SH-SY5Y (cell line): ENCODE results near the gene ITGB2.

ENCODE experiments used
- GATA2 ChIP-seq: IDR thresholded peaks from 2 replicates; pipeline ENCODE4 v1.6.1; 2011; ENCODE audit warnings: mild to moderate bottlenecking, low read depth, low read length
- GATA3 ChIP-seq: IDR thresholded peaks from 2 replicates; pipeline ENCODE4 v1.6.1; 2011; ENCODE audit warnings: low read depth, mild to moderate bottlenecking, low read length, moderate library complexity

GRCh38 chr21:44905016-44905727, 15.5 kb downstream of the ITGB2 start:
- TF ChIP-seq GATA2 = no peak
- TF ChIP-seq GATA3 = no peak
